ENCODE data around the gene N4BP3. TPM values are rescaled to one million over a fixed set of nuclear protein-coding genes. Genes with fewer than 3 reads are reported as not detected.
A peak's percentile ranks its signal among the peaks of the same experiment; 100 is the strongest.
"Not testable (repeated sequence)": the region's sequence is repeated elsewhere in the genome, so short reads cannot be mapped to it uniquely, and the experiment has no call there.

Gene N4BP3
- total RNA-seq, 1 donor, result 0.18 TPM

DNA sequence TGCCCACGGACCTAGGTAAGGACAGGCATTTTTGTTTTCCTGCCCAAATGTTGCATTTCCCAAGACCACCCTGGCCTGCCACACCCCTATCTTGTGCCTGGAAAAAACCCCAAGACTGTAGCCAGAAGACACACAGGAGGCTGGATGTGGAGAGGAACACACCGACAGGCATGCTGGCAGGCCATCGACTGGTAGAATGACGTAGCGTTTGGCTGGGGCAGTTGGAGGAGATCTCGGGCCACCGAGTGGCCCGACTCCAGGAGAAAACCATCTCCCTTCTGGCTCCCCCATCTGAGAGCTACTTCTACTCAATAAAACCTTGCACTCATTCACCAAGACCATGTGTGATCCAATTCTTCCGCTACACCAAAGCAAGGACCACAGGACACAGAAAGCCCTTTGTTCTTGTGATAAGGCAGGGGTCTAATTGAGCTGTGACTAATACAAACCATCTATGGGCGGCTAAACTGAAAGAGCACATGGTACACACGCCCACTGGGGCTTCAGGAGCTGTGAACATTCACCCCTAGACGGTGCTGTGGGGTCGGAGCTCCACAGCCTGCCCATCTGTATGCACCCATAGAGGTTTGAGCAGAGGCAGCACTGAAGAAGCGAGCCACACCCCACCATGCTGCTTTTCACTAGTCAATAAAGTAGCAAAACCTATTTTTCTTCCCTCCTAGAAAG is 38.9 kb upstream of the N4BP3 start:
- TF ChIP-seq, protein P1, sequence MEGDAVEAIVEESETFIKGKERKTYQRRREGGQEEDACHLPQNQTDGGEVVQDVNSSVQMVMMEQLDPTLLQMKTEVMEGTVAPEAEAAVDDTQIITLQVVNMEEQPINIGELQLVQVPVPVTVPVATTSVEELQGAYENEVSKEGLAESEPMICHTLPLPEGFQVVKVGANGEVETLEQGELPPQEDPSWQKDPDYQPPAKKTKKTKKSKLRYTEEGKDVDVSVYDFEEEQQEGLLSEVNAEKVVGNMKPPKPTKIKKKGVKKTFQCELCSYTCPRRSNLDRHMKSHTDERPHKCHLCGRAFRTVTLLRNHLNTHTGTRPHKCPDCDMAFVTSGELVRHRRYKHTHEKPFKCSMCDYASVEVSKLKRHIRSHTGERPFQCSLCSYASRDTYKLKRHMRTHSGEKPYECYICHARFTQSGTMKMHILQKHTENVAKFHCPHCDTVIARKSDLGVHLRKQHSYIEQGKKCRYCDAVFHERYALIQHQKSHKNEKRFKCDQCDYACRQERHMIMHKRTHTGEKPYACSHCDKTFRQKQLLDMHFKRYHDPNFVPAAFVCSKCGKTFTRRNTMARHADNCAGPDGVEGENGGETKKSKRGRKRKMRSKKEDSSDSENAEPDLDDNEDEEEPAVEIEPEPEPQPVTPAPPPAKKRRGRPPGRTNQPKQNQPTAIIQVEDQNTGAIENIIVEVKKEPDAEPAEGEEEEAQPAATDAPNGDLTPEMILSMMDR (IDR thresholded peaks at IDR 0.05; ENCODE audit: insufficient read depth, low read length), result no peak
- no peak overlapping the region for H3K4me3 ChIP-seq (ENCODE audit: low read depth, low read length)
- no peak for DNase-seq (ENCODE audit: low read depth)

DNA sequence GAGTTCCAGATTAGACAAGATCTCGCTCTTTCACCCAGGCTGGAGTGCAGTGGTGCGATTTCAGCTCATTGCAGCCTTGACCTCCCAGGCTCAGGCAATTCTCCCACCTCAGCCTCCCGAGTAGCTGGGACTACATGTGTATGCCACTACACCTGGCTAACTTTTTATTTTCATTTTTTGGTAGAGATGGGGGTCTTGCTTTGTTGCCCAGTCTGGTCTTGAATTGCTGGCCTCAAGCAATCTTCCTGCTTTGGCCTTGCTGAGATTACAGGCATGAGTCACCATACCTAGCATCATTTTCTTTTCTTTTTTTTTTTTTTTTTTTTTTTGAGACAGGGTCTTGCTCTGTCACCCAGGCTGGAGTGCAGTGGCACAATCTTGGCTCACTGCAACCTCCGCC is 36.4 kb upstream of the N4BP3 start:
- H3K4me3 ChIP-seq (ENCODE audit: low read depth, low read length); DNase-seq (ENCODE audit: low read depth): not testable (repeated sequence)

DNA sequence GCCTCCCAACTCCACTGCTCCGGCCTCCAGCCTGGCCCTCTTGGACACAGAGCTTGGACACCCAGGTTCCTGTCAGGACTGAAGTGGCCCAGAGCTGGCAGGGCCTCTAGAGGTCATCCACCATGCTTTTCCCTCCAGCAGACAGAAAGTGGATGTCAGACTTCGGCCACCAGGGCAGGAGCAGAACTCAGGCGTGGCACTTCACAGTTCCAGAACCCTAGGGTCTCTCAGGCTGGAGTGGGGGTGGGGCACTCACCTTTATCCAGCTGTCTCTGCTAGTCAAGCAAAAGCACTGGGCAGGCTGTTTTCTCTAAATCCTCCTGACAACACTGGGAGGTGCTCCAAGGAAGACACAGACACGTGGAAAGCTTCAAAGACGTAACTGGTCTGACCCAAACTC is 35.6 kb upstream of the N4BP3 start:
- no peak overlapping the region for H3K4me3 ChIP-seq (ENCODE audit: low read depth, low read length)
- no peak for DNase-seq (ENCODE audit: low read depth)
- TF ChIP-seq, protein P1 (IDR thresholded peaks at IDR 0.05; ENCODE audit: insufficient read depth, low read length), result no peak

DNA sequence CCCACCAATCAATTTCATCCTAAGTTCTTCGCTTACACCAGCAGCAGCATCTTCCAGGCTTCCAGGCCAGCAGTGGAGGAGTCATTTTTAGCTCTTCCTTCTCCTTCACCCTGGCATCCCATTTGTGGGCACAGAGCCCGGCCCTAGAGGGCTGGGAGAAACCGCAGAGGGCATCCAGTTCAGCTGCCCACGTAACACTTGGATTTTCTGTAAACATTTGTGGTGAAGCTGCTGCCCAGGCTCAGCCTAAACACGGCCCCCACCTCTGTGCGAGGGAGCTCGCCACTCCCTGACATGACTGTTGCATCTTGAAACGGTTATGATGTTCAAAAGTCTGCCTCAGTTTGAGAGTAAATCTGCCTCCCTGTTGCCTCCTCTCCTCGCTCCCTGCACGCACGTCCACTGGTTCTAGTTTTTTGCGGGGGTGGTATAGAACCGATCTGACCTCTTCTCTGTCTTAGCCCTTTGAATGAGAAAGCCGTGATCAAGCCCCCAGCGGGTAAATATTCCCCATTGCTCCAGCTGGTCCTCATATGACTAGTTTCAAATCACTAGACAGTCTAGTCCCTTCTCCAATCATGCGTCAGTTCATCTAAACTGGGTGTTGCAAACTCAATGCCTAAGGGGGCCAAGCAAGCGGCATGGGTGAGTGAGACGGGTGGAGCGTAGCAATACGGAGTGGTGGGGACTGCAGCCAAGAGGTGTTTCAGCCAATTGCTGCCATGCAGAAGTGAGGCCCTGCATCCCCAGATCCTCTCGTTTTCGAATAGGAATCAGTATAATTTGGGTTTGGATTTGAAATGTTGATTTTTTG is 34.9 kb upstream of the N4BP3 start:
- no peak overlapping the region for H3K4me3 ChIP-seq (ENCODE audit: low read depth, low read length)
- DNase-seq (ENCODE audit: low read depth), result peak; percentile 50
- TF ChIP-seq, protein P1 (IDR thresholded peaks at IDR 0.05; ENCODE audit: insufficient read depth, low read length), result no peak

DNA sequence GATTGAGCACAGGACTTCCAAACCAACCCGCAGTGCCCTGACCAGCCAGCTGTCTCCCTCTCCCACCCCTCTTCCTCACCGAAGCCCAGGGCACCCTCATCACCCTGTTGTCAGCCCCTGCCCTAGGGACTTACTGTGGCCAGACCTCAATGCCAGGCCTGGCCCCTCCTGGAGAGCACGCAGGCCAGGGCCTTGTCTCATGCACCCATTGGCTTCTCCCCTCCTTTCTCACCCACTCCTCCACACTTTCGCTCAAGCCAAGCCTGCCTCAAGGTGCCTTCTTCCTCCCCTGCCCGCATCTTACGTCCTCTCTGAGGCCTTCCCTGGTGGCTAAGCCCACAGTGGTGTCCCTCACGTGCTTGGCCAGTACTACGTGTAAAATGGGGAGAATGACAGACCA is 33.3 kb upstream of the N4BP3 start:
- no peak for DNase-seq (ENCODE audit: low read depth)
- no peak overlapping the region for H3K4me3 ChIP-seq (ENCODE audit: low read depth, low read length)
- TF ChIP-seq, protein P1 (IDR thresholded peaks at IDR 0.05; ENCODE audit: insufficient read depth, low read length), result no peak

DNA sequence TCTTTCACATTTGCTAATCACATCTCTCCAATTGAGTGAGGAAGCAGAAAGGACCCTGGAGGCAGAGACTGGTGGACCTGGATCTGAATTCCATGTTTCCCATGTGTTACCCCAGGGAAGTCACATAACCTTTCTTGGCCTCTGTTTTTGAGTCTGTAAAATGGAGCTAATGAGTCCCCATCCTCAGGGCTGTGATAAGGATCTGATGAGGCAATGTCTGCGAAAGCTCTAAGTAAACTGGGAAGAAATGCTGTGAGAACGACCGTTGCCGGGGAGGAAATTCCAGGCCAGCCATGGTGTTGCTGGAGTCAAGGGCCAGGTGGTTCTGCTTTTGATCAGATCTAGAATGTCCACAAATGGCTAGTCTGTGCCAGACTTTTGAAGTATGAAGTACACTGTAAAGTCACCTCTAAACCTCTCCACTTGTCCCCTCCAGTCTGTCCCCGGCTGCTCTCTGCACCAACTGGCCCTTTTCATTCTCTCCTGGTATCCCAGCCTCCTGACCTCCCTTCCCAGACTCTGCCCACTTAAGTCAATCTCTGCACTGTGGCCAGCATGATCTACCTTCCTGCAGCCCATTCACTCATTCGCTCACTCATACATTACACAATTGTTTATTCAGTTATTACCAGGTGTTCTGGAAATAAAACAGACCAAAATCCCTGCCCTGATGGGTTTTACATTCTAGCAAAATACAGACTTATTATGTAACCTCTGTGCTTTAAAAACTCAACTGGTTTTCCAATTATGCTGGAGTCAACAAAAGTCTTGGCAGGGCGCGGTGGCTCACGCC is 32.5 kb upstream of the N4BP3 start:
- DNase-seq (ENCODE audit: low read depth), result no peak
- TF ChIP-seq, protein P1 (IDR thresholded peaks at IDR 0.05; ENCODE audit: insufficient read depth, low read length), result no peak
- no peak overlapping the region for H3K4me3 ChIP-seq (ENCODE audit: low read depth, low read length)

Data from fibroblast of the aortic adventitia (primary cell).